Activated CD4-positive, alpha-beta T cell treated with anti-CD3 and anti-CD28 coated beads, Interleukin-2, amount 50 U/mL, for 16 hours (primary cell): ENCODE measurements around the gene HSPA4L.

ENCODE experiments used
- DNase-seq: peaks from one replicate; pipeline ENCODE4 v3.0.0-alpha.2; 2020

Gene HSPA4L

DNA sequence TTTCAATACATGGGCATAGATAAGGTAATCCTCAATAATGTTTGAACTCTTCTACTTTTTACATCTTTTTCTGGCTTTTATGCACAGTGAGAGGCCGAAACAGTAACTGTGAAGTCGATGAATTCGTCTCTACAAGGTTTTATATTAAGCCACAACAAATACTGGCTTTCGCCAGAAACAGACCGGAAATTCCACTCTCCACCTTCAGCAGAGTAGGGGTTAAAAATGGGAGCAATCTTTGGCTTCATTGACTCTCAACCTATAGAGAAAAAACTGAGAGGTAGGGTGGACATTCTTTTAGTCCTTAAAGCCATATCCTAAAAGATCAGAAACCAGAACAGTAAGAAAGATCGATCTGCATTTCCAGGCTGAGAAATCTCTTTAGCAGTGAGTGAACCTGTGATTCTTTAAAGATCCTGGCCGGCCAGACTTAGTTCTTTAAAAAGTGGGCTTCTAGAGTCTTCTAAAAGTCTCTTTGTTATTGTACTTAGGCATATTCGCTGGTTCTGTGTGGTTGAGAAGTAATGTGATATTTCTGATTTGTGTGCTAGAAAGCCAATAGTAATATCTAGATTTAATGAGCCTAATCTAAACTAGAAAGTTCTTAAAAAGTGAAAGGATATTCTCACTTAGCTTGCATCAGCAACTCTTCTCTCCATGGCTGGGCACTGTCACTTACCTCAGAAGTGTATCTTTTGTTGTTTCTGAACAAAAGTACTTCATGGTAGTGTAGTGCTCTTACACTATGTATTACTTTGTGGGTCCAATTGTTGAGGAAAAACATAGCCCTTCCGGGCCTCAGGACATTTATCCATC lies 2.0 kb downstream of the HSPA4L start:
- no peak for DNase-seq

DNA sequence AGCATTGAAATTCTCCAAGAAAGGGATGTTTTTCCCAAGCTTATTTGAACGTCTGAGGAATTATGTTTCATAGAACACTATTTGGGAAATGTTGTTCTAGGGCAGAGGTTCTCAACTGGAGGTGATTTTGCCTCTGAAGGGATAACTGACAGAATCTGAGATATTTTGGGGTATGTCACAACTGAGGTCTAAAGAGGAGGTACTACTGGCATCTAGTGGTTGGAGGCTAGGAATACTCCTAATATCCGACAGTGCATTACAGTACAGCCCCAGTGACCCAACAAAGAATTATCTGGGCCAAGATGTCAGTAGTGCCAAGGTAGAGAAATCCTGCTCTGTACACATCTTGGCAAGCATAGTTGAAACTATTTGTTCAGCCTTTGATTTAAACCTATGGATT lies 6.4 kb downstream of the HSPA4L start:
- peak; percentile 10 for DNase-seq

DNA sequence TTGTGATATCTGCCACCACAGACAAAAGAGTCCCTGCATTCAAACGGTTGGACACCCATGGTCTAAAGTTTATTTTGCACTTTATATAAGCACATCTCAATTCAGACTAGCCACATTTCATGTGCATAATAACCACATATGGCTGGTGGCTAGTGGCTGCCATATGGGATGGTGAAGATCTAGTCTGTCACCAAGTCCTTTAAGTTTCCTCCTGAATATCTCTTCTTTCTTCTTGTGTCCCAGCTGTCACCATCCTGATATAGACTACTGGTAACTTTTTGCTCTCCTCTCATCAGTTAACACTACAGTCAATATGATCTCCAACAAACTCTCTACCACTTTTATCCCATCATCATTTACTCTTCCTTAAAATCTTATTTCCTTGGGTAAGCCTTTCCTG lies 9.3 kb downstream of the HSPA4L start:
- no peak for DNase-seq

DNA sequence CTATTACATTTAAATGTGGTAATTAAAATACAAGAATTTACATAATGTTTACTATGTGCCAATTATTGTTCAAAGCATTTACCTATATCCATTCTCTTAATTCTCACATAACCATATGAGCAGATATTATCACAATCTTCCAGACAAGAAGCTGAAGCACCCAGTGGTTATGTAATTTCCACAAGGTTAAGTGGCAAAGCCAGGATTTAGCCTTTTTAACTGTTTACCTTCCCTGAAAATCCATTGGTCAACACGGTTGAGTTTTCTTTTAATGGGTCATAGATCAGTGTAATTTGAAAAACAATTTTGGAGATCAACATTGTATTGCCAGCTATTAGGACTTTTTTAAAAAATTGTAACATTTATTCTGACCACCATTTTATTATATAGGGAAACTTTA lies 11.4 kb downstream of the HSPA4L start:
- no peak for DNase-seq

DNA sequence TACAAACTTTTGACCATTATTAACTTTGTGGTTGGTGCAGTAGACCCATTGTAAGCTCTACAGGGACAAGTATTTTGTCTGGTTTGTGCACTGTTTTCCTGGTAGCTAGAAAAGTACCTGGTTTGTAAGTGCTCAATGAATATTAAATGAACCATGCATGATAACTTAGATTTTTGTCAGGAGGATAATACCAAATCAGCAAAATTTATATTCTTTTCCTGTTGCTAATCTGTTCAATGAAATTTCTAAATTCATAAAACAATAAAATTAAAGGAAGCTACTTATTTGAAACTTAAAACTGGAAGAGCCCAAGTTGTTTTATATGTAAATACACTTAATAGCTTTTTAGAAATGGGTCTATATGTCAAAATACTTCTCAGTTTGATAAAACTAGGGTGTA lies 17.6 kb downstream of the HSPA4L start:
- DNase-seq: no peak

DNA sequence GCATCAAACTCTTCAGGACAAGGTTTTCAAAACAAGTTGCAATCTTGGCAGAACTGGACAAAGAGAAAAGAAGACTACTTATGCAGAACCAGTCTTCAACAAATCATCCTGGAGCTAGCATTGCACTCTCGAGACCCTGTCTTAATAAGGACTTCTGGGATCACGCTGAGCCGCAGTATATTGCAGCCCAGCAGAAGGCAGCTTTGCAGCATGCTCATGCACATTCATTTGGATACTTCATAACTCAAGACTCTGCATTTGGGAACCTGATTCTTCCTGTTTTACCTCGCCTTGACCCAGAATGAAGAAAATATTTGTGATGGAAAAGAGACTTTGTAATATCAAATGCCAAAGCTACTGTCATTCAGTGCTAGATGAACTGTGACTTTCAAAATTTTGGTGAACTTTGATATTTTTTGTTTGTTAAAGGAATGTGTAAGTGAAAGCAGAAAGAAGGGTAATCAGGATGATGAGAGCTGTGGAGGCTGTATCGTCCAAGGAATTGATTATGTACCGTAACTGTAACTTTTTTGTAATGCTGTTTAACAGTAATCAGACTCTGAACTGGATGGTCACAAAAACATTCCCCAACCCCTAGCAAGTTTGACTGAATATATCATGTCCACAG lies 27.2 kb downstream of the HSPA4L start:
- DNase-seq: no peak

DNA sequence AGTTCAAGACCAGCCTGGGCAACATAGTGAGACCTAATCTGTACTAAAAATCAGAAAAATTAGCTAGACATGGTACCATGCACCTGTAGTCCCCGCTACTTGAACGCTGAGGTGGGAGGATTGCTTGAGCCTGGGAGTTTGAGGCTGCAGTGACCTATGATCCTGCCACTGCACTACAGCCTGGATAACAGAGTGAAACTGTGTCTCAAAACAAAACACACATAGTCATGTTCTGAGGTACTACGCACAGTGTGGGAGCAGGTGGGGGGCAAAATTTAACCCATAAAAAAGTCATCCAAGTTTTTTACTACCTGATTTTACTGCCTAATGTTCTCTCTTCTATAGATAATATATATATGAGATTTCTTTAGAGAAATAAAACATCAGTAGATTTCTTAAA lies 28.4 kb downstream of the HSPA4L start:
- no peak for DNase-seq

DNA sequence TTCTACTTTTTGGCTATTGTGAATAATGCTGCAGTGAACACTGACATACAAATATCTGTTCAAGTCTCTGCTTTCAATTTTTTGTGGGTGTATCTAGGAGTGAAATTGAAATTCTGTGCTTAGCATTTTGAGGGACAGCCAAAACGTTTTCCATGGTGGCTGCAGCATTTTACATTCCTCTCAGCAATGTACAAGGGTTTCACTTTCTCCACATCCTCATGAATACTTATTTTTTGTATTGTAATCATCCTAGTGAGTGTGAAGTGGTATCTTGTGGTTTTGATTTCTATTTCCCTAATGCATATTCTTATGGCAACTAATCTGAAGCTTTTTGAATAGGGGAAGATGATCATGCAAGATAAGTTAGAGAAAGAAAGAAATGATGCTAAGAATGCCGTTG lies 40.3 kb downstream of the HSPA4L start:
- DNase-seq: no peak

DNA sequence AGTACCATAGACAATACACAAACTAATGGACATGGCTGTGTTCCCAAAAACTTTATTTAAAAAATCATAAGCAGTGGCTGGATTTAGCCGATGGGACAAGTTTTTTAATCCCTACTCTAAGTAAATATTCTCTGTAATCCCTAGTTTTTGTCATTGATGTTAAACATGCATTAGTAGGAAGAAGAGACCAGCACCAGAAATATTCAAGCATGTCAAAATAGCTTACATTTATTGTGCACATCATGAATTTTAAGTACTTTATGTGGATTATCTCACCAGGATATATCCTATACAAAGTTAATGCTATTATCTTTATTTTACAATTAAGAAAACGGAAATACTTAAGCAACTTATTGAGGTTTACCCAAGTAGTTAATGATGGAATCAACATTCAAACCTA lies 46.0 kb downstream of the HSPA4L start:
- DNase-seq: no peak

DNA sequence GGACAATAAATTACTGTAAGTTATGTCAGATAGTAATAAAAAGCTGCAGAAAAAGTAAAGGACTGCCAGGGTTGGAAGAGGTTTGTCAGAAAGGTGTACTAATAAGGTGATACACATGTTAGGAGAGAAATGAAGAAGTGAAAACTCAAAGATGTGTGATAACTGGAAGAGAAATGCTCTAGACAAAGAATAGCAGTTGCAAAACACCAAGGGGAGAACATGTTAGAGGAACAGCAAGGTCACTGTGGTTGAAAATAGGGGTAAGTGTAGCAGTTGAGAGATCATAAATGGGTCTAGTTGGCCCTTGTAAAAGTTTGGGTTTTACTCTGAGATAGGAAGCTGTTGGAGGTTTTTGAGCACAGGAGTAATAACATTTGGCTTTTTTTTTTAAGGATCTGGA lies 46.9 kb downstream of the HSPA4L start:
- no peak for DNase-seq

DNA sequence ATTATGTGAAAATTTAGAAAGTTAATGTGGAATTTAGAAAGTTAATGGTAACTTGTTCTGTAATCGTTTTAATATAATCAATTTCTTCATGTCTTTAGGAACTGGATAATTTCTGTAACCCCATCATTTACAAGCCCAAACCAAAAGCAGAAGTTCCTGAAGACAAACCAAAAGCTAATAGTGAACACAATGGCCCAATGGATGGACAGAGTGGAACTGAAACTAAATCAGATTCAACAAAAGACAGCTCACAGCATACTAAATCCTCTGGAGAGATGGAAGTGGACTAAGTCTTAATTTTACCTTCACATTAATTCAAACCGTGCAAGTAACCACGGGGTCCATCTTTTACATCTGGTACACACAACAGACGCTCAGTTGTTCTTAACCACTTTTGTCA lies 50.5 kb downstream of the HSPA4L start:
- DNase-seq: no peak

DNA sequence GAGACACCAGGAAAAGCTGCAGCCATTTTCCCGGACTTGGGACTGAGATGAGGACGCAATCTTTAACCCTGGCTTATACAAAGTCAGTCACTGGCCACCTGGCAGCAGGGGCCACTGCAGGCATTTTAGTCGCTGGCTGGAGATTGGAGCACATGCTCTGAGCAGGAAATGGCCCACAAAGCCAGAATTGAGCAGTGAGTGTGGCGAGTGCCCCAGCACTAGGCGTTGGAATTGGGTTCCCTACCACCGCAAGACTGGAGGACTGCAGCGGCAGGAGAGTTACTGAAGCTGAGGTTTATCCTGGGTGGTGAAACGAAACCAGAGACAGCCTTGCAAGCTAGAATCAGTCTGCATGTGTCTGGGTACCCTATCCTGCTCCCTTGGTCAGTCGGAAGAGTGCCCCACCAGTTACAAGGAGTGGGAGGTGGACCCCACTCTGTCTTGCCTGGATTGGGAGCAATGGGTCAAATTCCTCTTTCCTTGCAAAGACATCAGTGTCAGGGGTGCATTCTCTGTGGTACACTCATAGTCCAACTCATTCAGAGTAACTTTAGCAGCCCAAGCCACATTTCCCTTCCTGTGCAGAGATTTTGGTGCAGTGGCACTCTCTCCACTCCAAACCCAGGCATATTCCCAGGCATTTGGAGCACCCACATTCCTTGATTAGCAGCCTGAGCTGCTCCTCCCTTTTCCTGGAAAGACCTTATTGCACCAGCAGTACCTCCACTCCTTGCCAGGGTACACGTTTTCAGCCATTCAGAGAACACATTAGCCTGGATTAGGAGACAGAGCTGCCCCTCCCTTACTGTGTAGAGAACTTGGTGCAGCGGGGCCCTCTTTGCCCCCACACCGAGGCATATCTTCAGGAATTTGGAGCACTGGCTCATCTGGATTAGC lies 61.8 kb downstream of the HSPA4L start:
- DNase-seq: no peak

DNA sequence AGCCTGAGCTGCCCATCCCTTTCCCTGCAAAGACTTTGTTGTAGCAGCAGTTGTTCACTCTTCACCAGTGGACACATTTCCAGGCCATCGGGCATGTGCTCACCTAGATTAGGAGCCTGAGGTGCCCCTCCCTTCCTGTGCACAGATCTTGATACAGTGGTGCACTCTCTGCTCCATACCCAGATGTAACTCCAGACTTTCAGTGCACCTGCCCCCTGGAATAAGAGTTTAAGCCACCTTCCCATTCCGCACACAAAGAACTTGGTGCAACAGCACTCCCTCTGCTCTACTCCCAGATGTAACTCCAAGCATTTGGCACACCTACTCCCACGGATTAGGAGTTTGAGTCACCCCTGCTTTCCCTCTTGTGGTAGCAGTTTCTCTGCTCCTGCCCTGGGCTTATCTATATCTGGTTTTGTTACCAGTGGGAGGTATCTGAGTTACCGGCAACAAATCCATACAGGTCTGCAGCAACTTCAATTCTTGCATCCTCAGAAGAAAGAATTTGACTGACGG lies 62.5 kb downstream of the HSPA4L start:
- no peak for DNase-seq

DNA sequence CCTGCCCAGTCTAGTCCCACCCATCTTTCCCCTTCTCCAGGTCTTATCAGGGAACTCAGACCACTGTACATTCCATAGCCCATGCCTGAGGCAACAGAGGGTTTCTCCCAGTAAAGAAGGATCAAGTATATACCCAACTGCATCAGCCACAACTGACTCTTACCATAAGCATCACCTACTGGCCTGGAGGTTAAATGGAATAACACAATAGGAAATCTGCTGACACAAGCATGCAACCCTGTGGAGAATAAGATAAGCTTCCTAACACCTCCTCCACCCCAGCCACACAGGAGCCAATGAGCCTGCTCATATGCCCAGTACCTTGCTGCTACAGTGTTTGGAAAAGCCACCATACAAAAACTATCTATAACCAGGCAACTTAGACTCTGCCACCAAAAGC lies 63.9 kb downstream of the HSPA4L start:
- DNase-seq: no peak

DNA sequence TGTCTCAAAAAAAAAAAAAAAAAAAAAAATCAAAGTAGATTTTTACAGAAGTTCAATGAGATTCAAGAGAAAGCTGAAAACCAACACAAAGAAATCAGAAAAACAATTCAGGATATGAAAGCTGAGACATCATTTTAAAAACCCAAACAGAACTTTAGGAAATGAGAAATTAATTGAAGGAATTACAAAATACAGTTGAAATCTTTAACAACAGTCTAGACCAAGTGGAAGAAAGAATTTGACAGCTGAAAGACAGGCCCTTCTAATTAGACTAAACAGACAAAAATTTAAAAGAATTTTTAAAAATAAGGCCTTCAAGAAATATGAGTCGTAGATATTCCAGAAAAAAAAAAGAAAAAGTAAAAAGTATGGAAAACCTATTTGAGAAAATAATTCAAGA lies 64.6 kb downstream of the HSPA4L start:
- no peak for DNase-seq

DNA sequence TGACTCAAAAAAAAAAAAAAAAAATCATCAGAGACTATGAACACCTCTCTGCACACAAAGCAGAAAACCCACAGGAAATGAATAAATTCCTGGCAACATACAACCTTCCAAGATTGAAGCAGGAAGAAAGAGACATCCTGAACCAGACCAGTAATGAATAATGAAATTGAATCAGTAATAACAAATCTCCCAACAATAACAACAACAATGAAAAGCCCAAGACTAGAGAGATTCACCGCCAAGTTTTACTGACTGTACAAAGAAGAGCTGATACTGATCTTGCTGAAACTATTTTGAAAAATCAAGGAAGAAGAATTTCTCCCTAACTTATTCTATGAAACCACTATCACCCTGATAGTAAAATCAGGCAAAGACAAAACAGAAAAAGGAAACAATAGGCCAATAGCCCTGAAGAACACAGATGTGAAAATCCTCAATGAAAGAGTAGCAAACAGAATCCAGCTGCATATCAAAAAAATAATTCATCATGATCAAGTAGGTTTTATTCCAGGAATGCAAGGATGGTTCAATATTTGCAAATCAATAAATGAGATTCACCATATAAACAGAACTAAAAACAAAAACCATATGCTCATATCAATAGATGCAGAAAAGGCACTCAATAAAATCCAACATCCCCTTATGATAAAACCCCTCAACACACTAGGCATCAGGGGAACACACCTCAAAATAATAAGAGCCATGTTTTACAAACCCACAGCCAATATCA lies 67.5 kb downstream of the HSPA4L start:
- DNase-seq: no peak

DNA sequence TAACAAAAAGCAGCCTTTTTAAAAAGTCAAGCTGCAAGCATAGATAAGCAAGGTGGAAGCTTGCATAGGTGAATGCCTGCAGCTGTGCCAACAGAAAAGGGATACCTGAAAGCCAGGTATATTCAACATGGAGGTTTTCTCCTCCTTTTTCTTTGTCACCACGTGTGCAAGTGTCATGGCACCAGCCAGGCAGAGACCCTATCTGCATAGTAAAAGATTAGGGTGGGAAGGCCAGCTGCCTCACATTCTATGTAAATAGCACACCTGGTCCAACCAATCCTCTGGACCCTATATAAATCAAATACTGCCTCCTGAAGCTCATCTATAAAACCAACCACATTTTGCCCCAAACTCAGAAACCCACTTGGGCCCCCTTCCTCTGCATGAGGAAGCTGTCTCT lies 70.5 kb downstream of the HSPA4L start:
- no peak for DNase-seq

DNA sequence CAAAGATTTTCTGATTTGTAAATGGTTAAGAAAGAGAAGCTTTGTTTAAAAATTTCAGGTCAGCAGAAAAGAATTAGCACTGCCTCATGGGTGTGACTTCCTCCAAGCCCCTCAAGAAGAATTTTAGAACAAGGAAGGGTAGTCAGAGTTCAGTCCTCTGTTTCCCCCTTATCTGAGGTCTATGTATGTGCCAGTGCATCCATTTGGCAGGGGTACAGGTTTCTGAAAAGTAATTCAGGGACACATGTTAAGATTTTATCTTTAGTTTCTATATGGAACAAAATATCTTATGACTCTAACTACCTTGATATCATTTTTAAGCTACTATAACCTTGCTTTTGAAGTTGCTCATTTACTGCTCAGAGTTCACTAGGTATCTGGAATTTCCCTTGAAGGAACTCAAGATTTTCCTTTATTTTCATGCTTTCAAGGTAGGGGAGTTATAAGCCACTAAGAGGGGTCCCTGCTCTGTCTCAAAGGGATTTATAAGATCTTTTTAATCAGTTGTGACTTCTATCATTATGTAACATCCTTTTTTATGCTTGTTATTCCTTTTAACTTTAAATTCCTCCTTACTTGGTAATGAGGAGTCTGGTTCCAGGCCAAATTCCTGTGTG lies 74.2 kb downstream of the HSPA4L start:
- DNase-seq: no peak

DNA sequence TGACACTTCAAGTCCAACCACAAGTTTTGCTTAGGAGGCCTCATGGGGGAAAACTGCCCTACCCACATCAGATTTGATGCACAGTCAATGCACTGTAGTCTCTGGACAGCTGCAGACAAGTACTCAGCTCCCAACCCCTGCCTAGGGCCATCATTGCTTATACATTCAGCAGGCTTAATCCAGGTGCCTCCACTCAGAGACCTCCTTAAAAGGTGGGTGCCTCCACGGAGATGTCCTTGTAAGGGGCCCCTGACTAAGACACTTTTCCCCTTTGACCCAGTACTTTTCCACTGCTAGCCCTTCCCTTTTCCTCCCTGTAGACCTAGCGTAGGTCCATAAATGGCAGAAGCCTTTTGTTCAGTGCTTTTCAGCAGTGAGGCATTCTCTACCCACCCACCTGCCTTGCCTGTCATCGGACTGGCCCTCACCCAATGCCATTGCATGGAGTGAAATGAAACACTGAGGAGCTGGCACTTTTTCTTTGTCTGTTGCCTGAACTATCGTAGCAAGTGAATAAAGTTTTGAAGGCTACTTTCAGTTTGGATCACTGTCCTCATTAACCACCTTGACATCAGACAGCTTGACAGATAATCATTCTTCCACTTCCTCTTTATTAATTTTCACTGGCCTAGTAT lies 74.8 kb downstream of the HSPA4L start:
- no peak for DNase-seq

DNA sequence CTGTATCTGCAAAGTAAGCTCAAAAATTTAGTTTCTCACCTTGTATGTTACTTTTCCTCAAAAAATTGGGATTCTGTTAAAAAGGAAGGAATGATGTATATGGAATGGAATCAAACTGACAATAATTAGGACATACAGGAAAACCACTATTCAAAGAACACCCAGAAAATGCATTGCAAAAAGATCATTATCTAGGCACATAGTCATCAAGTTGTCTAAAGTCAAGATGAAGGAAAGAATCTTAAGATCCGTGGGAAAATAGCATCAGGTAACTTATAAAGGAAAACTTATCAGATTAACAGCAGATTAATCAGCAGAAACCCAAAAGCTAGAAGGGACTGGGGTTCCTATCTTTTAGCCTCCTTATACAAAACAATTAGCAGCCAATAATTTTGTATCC lies 75.5 kb downstream of the HSPA4L start:
- DNase-seq: no peak

DNA sequence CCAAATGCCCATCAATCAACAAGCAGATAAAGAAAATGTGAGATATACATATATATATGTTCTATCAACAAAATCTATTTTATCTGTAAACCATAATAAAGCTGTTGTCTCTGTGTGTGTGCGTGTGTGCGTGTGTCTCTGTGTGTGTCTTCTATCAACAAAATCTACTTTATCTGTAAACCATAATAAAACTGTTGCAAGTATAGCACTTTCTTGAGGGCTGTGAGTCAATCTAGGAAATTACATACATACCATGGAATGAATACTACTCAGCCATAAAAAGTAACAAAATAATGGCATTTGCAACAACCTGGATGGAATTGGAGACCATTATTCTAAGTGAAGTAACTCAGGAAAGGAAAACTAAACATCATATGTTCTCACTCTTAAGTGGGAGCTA lies 86.1 kb downstream of the HSPA4L start:
- DNase-seq: no peak

DNA sequence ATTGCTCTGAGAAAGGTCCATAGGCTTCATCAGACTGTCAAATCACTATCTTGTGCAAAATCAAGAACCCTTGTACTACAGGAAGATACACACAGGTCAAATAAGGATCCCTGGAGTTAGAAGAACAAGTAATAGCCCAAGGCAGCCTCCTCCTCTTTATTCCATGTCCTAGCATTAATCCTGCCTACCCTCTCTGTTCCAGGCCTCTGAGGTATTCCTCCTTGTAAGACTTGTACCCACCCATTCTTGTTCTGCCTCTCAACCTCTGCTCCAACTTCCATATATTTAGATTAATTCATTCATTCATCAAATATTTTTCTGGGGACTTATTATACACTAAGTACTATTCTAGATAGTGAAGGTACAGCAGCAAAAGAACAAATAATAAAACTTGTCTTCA lies 88.2 kb downstream of the HSPA4L start:
- DNase-seq: no peak
